Stomach (tissue), 4 donors: ENCODE measurements around the gene PCDHGA1.
"Not testable (repeated sequence)": the region's sequence is repeated elsewhere in the genome, so short reads cannot be mapped to it uniquely, and the experiment has no call there.

ENCODE experiments used
- POLR2A ChIP-seq, 4 donors: fragments of 450-650 bp; IDR thresholded peaks; one replicate each; pipeline ENCODE4 v1.6.1; 2016; ENCODE audit warnings: antibody characterized with exemption in 4 of 4, control low read depth in 2 of 4, mild to moderate bottlenecking in 1 of 4, moderate library complexity in 1 of 4
- POLR2AphosphoS5 ChIP-seq, 3 donors: sonication (generic); formaldehyde crosslinking; IDR thresholded peaks; one replicate each; pipeline ENCODE4 v1.6.1; 2016; ENCODE audit warnings: antibody characterized with exemption in 3 of 3
- TF ChIP-seq, protein P1 (sequence below), 7 experiments: fragments of 450-650 bp in 4 of 7; fragments of 200-600 bp in 3 of 7; sonication (generic) in 3 of 7; IDR thresholded peaks; one replicate each; pipeline ENCODE4 v1.5.1; 2016 to 2019; ENCODE audit warnings: antibody characterized with exemption in 7 of 7, control low read depth in 2 of 7, mild to moderate bottlenecking in 1 of 7

DNA sequence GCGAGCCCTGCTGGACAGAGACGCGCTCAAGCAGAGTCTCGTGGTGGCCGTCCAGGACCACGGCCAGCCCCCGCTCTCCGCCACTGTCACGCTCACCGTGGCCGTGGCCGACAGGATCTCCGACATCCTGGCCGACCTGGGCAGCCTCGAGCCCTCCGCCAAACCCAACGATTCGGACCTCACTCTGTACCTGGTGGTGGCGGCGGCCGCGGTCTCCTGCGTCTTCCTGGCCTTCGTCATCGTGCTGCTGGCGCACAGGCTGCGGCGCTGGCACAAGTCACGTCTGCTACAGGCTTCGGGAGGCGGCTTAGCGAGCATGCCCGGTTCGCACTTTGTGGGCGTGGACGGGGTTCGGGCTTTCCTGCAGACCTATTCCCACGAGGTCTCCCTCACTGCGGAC lies 2.3 kb downstream of the PCDHGA1 start:
- TF ChIP-seq, protein P1, sequence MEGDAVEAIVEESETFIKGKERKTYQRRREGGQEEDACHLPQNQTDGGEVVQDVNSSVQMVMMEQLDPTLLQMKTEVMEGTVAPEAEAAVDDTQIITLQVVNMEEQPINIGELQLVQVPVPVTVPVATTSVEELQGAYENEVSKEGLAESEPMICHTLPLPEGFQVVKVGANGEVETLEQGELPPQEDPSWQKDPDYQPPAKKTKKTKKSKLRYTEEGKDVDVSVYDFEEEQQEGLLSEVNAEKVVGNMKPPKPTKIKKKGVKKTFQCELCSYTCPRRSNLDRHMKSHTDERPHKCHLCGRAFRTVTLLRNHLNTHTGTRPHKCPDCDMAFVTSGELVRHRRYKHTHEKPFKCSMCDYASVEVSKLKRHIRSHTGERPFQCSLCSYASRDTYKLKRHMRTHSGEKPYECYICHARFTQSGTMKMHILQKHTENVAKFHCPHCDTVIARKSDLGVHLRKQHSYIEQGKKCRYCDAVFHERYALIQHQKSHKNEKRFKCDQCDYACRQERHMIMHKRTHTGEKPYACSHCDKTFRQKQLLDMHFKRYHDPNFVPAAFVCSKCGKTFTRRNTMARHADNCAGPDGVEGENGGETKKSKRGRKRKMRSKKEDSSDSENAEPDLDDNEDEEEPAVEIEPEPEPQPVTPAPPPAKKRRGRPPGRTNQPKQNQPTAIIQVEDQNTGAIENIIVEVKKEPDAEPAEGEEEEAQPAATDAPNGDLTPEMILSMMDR (IDR thresholded peaks at IDR 0.05), result not testable (repeated sequence)
- TF ChIP-seq POLR2A, POLR2AphosphoS5 (IDR thresholded peaks at IDR 0.05): not testable (repeated sequence)
